NCI-H526 (cell line): ENCODE measurements around the gene CIDEC.

Source experiments
- DNase-seq, 2 experiments: peaks; one replicate each; lab custom pipeline; 2025; lab: John Stamatoyannopoulos, UW

CIDEC gene

DNA sequence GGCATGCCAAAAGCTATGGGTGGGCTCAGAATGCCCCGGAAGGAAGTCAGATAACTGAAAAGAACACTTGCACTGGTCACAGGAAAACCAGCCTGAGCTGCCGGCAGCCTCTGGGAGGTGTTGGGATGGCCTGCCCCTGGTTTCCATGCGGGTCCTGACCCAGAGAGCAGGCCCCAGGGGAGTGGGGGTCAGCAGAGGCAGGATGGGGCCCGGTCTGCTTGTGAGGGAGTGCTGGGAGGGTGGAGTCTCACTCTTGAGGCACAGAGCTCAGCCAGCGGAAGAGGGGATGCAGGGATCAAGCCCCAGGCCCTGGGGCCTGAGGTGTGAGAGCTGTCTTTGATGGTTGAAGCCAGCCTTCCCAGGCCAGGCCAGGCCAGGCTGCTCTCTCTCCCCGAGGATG, 33.8 kb downstream of the CIDEC start:
- no peak for DNase-seq

DNA sequence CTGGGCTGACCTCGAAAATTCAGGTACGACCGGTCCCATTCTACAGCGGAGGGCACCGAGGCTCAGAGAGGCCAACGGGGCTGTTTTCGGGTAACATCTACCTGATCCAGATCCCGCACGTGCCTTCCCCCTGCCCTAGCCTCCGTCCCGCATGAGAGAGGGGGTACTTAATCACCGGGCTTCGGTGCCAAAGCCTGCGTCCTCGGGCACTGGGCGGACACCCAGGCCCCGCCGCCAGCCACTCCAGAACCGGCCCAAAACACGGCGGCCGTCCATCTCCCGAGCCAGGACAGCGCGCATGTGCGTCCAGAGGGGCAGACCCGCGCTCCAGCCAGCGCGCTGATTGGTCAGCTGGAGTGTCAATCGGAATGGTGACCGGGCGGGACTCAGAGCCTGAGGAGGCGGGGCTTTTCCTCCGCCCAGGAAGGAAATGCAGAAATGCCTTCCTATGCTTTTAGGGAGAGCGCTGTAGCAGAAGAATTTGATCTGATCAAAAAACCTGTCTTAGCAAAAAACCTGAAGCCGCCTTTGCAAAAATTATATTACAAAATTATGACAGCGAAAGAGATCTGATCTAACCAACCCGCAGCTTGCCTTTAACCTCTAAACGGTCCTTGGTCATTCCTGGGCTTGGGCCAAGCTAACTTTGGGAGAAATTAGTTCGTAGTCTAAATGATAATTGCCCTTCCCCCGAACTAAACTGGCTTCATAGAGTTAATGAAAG, 36.2 kb downstream of the CIDEC start, which contains the start of gene RPUSD3:
Gene RPUSD3 (minus strand): TSS at position 294 of the 724 bp plus-strand sequence. CDS start 18 bp downstream, at position 276.
- DNase-seq: peak; percentile 75 to 95

DNA sequence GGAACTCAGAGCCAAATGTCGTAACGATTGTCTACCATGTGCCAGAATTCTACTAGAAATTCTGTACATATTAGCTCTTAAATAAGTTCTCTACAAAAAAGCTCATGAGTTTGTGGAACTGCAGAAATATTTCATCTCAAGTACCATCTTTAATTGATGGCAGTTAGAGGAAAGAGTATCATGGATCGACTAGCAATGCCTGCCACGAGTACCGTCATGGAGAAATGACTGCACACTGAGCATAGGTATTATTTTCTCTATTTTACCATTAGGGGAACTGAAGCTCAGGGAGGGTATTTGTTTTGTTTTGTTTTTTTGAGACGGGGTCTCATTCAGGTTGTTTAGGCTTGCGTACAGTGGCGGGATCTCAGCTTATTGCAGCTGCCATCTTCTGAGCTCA, 39.0 kb downstream of the CIDEC start:
- no peak for DNase-seq

DNA sequence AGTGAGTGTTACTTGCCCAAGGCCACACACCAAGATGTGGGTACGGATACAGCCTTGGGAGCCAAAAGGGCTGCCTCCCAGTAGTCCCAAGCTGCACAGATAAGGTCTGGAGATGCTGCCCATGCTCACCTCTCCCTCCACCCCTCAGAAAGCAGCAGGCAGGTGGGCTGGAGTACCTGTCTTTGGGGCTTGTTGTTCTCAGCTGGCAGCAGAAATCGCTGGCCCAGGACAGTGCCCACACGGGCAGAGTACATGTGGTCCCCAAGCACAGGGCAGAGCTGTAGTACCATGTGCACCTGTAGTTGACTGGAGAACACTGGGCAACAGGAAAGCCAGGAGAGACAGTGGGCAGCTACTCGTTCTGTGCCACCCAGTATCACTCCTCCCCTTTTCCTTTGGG, 41.2 kb downstream of the CIDEC start:
- no peak for DNase-seq

DNA sequence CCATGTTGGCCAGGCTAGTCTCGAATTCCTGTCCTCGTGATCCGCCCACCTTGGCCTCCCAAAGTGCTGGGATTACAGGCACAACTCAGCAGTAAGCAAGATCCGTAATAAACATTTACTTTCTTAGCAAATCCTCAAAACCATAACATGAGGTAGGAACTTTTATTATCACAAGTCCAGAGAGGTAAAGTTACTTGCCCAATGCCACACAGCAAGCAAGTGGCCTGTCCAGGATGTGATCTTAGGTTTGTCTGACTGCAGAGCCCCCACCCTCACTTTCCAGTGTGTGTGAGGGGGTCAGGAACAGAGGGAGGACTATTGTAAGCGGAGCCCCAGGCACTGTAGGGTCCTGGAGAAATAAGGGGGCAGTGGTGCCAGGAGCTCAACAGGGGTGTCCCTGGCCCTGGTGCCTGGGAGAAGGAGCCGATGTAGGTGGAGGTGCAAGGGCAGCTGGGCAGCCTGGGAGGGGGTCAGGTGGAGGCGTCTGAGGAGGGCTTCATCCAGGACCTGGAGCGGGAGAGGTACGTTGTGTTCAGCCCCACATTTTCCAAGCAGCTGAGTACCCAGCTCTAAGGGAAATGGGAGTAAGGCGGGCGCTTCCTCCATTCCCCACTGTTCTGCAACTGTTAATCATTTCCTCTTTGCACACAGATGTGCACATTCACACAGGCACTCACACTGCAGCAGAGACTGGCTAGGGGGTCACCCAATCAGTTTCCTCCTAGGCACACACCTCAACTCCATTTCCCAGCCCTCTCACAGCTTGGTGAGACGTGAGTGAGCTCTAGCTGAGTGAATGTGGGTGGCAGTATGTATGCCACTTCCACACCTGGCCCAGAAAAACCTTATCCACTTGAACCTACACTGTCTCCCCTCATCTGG, 42.1 kb downstream of the CIDEC start:
- no peak for DNase-seq

DNA sequence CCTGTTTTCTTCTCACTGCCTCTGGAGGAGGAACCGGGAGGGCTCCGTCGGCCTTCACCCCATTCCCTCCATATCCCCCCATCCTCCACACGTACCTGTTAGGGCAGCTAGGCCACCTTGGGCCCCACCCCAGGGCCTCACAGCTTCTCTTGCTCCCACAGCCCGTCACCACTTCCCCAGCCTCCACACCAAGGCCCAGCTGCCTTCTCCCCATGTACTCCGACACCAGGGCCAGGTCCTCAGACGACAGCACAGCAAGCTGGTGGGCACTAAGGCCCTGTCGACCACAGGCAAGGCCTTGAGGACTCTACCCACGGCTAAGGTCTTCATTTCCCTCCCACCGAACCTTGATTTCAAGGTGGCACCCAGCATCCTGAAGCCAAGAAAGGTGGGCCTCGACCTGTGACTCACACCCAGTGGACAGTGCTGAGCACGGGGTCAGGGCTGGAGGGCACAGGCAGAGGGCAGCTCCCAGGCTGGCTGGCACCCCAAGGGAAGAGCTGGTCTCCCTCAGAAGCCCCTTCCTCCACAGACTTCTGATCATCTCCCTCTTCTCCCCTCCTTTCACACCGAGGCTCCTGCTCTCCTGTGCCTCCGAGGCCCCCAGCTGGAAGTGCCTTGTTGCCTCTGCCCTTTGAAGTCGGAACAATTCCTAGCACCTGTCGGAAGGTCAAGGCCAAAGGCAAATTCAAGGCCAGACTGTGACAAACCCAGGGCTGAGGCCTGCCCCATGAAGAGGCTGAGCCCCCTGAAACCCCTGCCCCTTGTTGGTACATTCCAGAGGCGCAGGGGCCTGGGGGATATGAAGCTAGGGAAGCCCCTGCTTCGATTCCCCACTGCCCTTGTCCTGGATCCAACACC, 45.3 kb downstream of the CIDEC start:
- DNase-seq: no peak

DNA sequence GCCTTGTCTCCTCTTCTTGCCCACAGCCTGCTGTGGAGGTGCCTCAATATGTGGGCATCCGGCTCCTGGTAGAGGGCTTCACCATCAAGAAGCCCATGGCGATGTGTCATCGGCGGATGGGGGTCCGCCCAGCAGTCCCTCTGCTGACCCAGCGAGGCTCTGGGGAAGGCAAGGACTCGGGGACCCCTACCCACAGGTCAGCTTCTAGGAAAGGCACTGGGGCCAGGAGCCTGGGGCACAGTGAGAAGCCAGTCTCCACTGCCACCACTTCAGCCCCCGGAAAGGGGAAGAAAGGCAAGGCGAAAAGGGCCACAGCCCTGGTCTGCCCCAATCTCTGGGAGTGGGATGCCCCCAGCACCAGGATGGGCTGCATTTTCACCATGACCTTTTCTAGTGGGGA, 47.0 kb downstream of the CIDEC start:
- DNase-seq: no peak

DNA sequence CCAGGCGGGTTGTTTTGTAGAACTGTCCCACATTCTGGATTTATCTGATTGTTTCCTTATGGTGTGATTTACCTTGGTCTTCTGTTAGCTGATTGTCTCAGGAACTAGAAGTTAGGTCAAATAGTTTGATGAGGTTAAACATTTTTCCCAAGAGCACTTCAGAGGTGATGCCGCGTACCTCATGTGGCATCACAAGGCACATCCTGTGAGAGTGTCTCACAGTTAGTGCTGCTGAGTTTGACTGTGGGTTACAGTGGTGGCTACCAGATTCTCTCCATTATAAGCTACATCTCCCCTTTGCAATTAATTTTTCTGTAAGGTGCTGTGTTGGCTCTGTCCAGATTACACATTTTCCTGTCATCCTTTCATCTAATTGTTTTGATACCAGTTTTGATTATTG, 48.8 kb downstream of the CIDEC start:
- no peak for DNase-seq

DNA sequence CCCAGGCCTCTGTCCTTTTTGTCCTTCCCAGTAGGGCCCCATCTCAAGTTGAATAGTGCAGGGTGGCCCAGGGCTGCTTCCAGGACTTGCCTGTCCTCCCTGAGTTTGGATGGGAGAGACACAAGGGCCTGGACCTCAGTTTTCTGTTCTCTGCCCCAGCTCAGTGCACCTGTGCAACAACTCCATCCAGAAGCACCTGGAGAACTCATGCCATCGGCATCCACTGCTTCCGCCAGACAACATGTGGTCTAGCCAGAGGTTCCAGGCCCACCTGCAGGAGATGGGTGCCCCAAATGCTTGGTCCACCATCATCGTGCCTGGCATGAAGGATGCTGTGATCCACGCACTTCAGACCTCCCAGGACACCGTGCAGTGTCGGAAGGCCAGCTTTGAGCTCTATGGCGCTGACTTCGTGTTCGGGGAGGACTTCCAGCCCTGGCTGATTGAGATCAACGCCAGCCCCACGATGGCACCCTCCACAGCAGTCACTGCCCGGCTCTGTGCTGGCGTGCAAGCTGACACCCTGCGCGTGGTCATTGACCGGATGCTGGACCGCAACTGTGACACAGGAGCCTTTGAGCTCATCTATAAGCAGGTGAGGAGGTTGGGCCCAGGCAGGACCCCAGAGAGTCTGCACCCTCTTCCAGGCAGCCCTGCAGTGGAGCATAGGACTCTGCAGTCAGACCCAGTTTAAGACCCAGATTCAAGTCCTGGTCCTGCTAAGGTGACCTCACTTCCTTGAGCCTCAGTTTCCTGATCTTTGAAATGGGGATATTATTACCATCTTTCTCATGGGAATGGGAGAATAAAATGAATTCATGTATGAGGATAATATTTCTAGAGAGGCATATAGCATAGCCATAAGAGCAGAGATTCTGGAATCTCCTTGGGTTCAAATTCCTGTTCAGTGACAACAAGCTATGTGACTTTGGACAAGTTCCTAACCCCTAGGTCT, 51.0 kb downstream of the CIDEC start:
- no peak for DNase-seq

DNA sequence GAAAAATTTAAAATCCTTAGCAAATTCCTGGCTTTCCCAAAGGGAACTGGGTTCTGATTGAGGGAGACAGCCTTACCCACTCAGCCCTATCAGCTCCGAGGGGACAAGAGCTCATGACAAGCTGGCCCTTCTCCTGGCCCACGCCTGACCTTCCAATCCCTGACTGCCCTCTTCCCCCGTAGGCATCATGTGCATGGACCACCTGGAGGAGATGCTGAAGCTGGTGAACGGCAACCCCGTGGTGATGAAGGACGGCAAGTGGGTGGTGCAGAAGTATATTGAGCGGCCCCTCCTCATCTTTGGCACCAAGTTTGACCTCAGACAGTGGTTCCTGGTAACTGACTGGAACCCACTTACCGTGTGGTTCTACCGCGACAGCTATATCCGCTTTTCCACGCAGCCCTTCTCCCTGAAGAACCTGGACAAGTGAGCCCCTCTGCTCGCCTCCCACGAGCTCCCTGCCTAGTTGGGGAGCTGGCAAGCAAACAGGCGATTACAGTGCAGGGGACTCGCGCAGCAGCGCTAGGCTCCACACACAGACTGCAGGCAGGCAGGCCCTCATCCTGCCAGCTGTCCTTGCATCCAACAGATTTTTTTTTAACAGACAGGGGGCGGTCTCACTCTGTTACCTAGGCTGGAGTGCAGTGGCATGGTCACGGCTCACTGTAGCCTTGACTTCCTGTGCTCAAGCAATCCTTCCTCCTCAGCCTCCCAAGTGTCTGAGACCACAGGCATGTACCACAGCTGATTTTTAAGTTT, 53.1 kb downstream of the CIDEC start:
- DNase-seq: peak in 1 of 2 experiments; percentile 48

DNA sequence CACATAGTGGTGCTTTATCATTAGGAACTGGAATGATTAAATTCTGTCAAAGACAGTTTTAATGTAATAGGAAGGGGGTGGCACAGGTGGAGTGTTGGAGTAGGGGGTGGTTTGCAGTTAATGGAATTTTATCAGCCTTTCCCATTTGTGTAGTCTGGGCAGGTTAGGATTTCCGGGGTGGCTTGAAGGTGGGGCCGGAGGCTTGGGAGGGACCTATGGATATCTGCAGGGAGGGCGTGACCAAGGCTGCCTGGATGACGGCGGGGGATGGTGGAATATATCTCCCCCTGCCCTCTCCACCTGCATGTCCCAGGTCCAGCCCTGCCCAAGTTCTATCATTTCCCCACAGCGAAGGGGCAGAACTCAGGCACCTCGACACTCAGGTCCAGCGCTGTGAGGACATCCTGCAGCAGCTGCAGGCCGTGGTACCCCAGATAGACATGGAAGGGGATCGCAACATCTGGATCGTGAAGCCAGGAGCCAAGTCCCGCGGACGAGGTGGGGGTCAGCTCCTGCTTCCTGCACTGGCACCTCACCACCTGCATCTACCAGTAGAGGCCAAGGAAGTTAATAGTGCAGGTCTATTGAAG, 54.5 kb downstream of the CIDEC start:
- no peak for DNase-seq

DNA sequence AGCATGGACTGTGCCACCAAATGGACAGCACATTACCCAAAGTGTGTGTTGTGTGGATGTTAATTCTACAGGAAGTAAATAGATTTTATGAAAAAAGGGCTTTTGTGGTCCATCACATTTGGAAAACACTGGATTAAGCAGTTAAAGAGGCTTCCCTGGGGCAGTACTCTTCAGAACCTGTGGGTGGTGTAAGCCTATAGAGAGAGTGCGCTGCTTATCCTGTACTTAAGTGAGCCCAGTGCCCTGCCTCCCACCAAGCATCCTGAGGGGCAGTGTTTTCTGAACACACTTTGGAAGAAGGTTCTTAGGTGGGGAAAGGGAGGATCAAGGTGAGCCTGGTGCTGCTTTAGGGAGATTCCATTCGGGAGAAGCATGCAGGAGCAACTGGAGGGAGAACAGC, 59.1 kb downstream of the CIDEC start:
- peak in 1 of 2 experiments; percentile 28 for DNase-seq

DNA sequence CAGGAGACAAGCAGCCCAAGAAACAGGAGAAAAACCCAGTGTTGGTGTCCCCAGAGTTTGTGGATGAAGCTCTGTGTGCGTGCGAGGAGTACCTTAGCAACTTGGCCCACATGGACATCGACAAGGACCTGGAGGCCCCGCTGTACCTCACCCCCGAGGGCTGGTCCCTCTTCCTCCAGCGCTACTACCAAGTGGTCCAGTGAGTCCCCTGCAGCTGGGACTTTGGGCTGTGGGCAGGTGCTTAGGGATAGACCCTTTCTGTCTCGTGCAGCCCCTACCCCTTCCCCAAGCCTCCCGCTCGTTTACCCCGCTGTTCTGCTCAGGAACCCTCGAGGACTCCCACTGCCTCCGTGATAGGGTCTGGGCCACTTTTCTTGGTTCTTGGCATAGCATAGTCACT, 59.5 kb downstream of the CIDEC start:
- DNase-seq: no peak

DNA sequence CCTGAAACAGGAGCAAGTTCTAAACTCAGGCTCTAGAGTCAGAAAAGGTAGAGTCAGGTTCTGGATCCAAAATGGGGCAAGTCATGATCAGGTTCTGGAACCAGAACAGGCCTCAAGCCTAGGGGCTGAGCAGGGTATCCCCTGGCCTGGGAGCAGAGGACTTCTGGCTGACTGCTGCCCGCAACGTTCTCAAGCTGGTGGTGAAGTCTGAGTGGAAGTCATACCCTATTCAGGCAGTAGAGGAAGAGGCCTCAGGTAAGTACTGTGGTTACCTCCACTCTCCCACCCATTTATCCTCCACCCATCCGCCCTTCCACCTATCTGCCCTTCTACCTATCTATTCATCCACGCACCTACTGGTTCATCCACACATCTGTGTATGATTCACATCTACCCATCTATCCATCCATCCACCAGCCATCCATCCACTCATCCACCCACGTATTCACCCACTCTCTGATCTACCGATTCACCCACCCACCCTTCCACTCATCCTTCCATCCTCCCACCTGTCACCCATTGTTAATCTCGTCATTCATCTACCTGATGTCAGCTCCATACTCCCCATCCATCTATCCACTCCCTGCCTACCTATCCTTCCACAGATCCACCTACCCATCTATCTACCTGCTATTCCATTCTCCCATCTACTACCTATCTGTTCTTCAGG, 61.3 kb downstream of the CIDEC start:
- no peak for DNase-seq

DNA sequence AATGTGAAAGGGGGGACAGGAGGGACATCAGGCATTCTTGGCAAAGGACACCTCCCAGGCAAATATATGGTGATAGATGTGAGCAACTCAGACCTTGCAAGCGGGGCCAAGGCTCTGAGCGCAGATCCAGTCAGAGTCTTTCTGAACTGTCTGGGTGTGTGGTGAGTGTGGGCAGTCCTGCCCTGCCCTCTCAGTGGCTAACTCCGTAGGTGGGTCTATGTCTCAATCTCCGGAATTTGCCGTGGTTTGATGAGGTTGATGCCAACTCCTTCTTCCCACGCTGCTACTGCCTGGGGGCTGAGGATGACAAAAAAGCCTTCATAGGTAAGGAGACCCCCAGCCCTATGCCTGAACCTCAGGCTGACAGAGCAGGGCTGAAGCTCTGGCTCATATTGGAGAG, 62.6 kb downstream of the CIDEC start:
- no peak for DNase-seq
